Activated CD8-positive, alpha-beta T cell treated with anti-CD3 and anti-CD28 coated beads for 36 hours (primary cell): ENCODE data around the gene ACOX1. TPM values are rescaled to one million over a fixed set of nuclear protein-coding genes. Genes with fewer than 3 reads are reported as not detected.

Source experiments
- ATAC-seq: fragments of 200-7000 bp; cut with Tn5 transposase; one replicate; pipeline ENCODE4 v1.10.0; 2021; ENCODE audit warnings: mild to moderate bottlenecking, moderate library complexity
- CTCF ChIA-PET: fragments of 350-600 bp; sonication (Branson Sonifier 250); formaldehyde crosslinking; loops from one replicate; lab custom pipeline; 2021; ENCODE audit warnings: antibody characterized with exemption; lab: Charles Lee
- POLR2A ChIA-PET: fragments of 350-600 bp; sonication (Branson Sonifier 250); formaldehyde crosslinking; loops from one replicate; lab custom pipeline; 2021; ENCODE audit warnings: antibody characterized with exemption; lab: Charles Lee
- DNase-seq: peaks from one replicate; pipeline ENCODE4 v3.0.0-alpha.2; 2020
- H3K27ac Mint-ChIP-seq: one replicate; pipeline ENCODE4 v1.8.0; 2021; ENCODE audit warnings: mild to moderate bottlenecking, mixed read lengths
- H3K27me3 Mint-ChIP-seq: one replicate; pipeline ENCODE4 v1.8.0; 2021; ENCODE audit warnings: mixed read lengths
- H3K36me3 Mint-ChIP-seq: one replicate; pipeline ENCODE4 v1.8.0; 2021; ENCODE audit warnings: low read depth, mixed read lengths
- H3K4me1 Mint-ChIP-seq: one replicate; pipeline ENCODE4 v1.8.0; 2021; ENCODE audit warnings: low read depth, mixed read lengths
- H3K4me3 Mint-ChIP-seq: one replicate; pipeline ENCODE4 v1.8.0; 2021; ENCODE audit warnings: mild to moderate bottlenecking, moderate library complexity, mixed read lengths
- H3K9me3 Mint-ChIP-seq: one replicate; pipeline ENCODE4 v1.8.0; 2021; ENCODE audit warnings: mixed read lengths
- intact Hi-C: fragments of 100-400 bp; cut with micrococcal nuclease; formaldehyde crosslinking; loops from one replicate; pipeline ENCODE4 v1.10.0; 2022
- total RNA-seq, 2 experiments: library from RNA; stranded (reverse); gene quantifications; one replicate each; pipeline ENCODE4 v1.2.3, GENCODE V29; 2021
- TF ChIP-seq, protein P1 (sequence below): fragments of 200-600 bp; IDR thresholded peaks from one replicate; pipeline ENCODE4 v1.8.0; 2022; ENCODE audit warnings: antibody characterized with exemption, mild to moderate bottlenecking

The ACOX1 gene
- total RNA-seq, 2 experiments from 2014 or later: 23.0 to 24.1 TPM

DNA sequence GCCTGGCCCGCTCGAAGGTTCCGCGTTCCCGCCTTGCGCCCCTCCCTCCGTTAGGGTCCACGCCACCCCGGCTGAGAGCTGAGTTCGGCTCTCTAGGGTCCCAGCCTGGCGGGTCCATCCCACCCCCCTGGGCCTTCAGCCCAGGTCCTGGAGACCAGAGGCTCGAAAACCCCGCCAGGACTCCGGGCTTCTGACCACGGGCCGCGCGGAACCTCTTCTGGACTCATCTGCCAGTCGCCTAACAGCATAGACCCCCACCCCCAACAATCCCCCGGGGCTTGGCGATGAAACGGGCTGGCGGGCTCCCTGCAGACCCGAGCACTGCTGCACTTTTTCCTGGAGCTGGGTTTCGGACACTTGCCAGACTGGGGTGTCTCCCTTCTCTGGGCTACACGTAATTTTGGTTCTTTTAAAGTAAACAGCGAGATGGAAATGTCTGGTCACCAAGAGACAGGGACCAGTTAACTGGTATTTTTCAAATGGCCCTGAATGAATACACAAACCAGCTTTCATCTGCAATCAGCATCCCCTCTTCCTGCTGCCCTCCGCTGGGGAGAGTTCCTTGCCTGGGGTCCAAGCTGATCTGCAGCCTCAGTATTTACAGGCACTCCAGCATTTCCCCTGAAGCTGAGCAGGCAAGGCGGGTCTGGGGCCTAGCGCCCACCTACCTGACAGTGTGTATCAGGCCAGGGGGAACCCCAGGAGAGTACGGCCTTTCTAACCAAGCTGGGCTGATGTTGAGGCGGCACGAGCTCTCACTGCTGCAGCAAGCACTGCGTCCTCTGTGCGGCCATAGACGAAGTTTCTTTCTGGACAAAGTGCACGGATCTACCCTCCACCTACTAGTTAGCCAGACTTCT is 81.6 kb downstream of the ACOX1 start:
- TF ChIP-seq, protein P1, sequence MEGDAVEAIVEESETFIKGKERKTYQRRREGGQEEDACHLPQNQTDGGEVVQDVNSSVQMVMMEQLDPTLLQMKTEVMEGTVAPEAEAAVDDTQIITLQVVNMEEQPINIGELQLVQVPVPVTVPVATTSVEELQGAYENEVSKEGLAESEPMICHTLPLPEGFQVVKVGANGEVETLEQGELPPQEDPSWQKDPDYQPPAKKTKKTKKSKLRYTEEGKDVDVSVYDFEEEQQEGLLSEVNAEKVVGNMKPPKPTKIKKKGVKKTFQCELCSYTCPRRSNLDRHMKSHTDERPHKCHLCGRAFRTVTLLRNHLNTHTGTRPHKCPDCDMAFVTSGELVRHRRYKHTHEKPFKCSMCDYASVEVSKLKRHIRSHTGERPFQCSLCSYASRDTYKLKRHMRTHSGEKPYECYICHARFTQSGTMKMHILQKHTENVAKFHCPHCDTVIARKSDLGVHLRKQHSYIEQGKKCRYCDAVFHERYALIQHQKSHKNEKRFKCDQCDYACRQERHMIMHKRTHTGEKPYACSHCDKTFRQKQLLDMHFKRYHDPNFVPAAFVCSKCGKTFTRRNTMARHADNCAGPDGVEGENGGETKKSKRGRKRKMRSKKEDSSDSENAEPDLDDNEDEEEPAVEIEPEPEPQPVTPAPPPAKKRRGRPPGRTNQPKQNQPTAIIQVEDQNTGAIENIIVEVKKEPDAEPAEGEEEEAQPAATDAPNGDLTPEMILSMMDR: no peak
- no peak for ATAC-seq
- Mint-ChIP-seq H3K9me3 (no peaks in the 10 kb centered on the region), H3K4me3 (peak overlapping the region; percentile 87), H3K36me3 (peaks cover 32% of the 10 kb centered on the region), H3K4me1 (peaks cover 23% of the 10 kb centered on the region), H3K27me3 (no peaks in the 10 kb centered on the region), H3K27ac (peak overlapping the region; percentile 77)
- intact Hi-C loops: no loop called here
- CTCF ChIA-PET: interaction anchor here (1.0 to 9.8 kb wide), 8 partner anchors 10 to 132 kb away, joined by 3 to 78 read pairs (median 3); partner anchors contain the start of genes GALK1 and TRIM47
- DNase-seq: no peak
- POLR2A ChIA-PET: interaction anchor here (0.8 to 9.5 kb wide), 11 partner anchors 7 to 183 kb away, joined by 3 to 100 read pairs (median 4); partner anchors contain the start of genes MRPL38 and TRIM47

GRCh38 chr17:75896415-75897159 is 82.4 kb downstream of the ACOX1 start, which contains the start of gene TRIM65:
Gene TRIM65, minus strand, starts transcription at chr17:75896951. Its CDS starts 14 bp downstream, at chr17:75896937.
- H3K36me3 Mint-ChIP-seq: peaks cover 33% of the 10 kb centered on the region
- ChIA-PET POLR2A (interaction anchor here (0.8 to 9.5 kb wide), 21 partner anchors 8 to 493 kb away, joined by 3 to 100 read pairs (median 4); partner anchors contain the start of genes MRPL38, SPHK1, TRIM47 and UNK), CTCF (interaction anchor here (0.8 to 9.8 kb wide), 16 partner anchors 8 to 376 kb away, joined by 3 to 78 read pairs (median 4); partner anchors contain the start of genes CDK3, GALK1, MRPL38 and TRIM47)
- H3K27ac Mint-ChIP-seq: peak within 1 kb of the TSS; percentile 88
- no peaks in the 10 kb centered on the region for H3K27me3 Mint-ChIP-seq
- peak within 1 kb of the TSS; percentile 87 for H3K4me3 Mint-ChIP-seq
- ATAC-seq (peak; percentile 88), DNase-seq (peak; percentile 85)
- TF ChIP-seq, protein P1: peak; percentile 17
- intact Hi-C loops: no loop called here
- H3K9me3 Mint-ChIP-seq: no peaks in the 10 kb centered on the region
- H3K4me1 Mint-ChIP-seq: peaks cover 21% of the 10 kb centered on the region

DNA sequence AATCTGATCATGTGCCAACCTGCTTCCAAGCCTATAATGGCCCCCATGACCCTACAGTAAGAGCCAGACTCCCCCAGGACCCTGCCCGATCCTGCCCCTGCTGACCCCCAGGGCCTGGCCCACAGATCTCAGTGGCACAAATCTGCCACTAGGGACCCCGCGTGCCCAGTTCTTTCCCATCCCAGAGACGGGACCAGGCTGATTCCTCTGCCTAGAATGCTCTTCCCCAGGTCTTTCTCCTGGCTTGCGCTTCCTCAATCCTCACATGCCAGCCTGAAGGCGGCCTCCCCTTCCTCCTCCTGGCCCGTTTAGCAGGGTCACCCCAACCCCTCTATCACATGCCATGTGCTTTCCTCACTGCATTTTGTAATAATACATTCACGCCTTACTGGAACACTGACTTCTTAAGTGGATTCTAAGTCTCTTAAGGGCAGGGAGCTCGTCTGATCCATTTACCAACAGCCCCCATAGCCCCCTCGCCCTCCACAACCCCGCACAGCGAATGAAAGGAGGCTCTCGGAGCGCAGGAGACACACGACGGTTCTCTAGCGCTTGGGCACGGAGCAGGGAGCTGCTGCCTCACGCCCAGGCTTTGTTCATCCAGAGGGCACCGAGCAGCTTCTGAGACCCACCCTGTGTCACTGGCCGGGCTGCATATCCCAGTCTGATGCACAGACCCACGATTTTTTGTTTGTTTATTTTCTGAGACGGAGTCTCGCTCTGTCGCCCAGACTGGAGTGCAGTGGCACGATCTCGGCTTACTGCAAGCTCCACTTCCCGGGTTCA is 83.4 kb downstream of the ACOX1 start:
- TF ChIP-seq, protein P1: peak; percentile 57
- Mint-ChIP-seq H3K27ac (peak overlapping the region; percentile 88), H3K36me3 (peaks cover 28% of the 10 kb centered on the region), H3K4me3 (peak overlapping the region; percentile 87), H3K4me1 (peaks cover 21% of the 10 kb centered on the region), H3K27me3 (no peaks in the 10 kb centered on the region), H3K9me3 (no peaks in the 10 kb centered on the region)
- POLR2A ChIA-PET: interaction anchor here (0.7 to 9.5 kb wide), 20 partner anchors 9 to 492 kb away, joined by 3 to 100 read pairs (median 4); partner anchors contain the start of genes MRPL38, SPHK1, TRIM47 and UNK
- DNase-seq (no peak), ATAC-seq (no peak)
- CTCF ChIA-PET: interaction anchor here (0.8 to 9.8 kb wide), 18 partner anchors 9 to 377 kb away, joined by 3 to 78 read pairs (median 4); partner anchors contain the start of genes CDK3, GALK1, MRPL38 and TRIM47
- intact Hi-C loops: no loop called here

DNA sequence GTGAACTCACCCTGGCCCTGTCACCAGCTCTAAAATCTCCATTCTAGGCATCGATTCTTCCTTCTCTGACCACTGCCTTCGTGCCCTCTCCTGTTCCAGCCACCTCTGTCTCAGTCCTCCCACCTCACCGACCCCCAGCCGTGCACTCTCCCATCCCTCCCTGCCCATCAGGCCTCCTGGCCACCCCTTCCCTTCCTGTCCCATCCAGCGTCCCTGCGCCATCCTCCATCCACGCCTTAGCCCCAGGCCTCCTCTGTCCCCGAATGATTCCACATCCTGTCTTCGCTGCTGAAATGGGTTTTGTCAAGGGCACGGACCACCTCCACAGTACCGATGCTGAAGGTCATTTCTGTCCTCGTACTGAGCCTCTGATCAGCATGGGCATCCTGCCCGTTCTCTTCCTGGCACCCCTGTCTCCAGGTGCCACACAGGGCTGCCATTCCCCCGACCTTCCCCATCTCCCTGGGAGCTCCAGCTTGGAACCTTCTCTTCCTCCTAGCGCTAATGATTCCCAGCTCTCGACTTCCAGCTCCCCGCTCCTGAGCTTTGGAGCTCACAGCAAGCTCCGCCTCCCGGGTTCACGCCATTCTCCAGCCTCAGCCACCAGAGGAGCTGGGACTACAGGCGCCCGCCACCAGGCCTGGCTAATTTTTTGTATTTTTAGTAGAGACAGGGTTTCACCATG is 84.8 kb downstream of the ACOX1 start:
- Mint-ChIP-seq H3K4me3 (peak overlapping the region; percentile 48), H3K9me3 (no peaks in the 10 kb centered on the region), H3K36me3 (peaks cover 26% of the 10 kb centered on the region), H3K27ac (peak overlapping the region; percentile 56), H3K4me1 (peaks cover 28% of the 10 kb centered on the region), H3K27me3 (no peaks in the 10 kb centered on the region)
- intact Hi-C loops: no loop called here
- DNase-seq: no peak
- TF ChIP-seq, protein P1: no peak
- POLR2A ChIA-PET: interaction anchor here (1.3 to 9.5 kb wide), 4 partner anchors 10 to 17 kb away, joined by 3 to 100 read pairs (median 10); partner anchors contain the start of genes MRPL38 and TRIM47
- ATAC-seq: no peak
- CTCF ChIA-PET: interaction anchor here (0.8 to 9.8 kb wide), 7 partner anchors 11 to 112 kb away, joined by 3 to 78 read pairs (median 5); partner anchors contain the start of genes CDK3, MRPL38 and TRIM47
